HCT116 (cell line): ENCODE data around the gene PPP6R3. TPM values are rescaled to one million over a fixed set of nuclear protein-coding genes. Genes with fewer than 3 reads are reported as not detected.

ENCODE experiments used
- ATAC-seq: fragments of 200-7000 bp; cut with Tn5 transposase; 2 replicates; pipeline ENCODE4 v1.9.1; 2020; ENCODE audit warnings: mild to moderate bottlenecking, moderate library complexity
- BruUV-seq: library from RNA; stranded (reverse); fragments of 400-500 nt; replicated peaks from 2 replicates; lab custom pipeline; 2021; lab: Mats Ljungman, UMichigan
- CTCF ChIA-PET: fragments of 300-600 bp; sonication (Branson Sonifier 250); formaldehyde crosslinking; loops from one replicate; lab custom pipeline; 2021; ENCODE audit warnings: antibody characterized with exemption; lab: Charles Lee
- POLR2A ChIA-PET: fragments of 300-600, 350-600 bp; sonication (Branson Sonifier 250); formaldehyde crosslinking; loops from one replicate; lab custom pipeline; 2021; ENCODE audit warnings: antibody characterized with exemption; lab: Charles Lee
- RAD21 ChIA-PET, 2 experiments: fragments of 300-600 bp; sonication (Branson Sonifier 250); formaldehyde crosslinking; loops; one replicate each; lab custom pipeline; 2023; ENCODE audit warnings: low total read pairs in 2 of 2; ENCODE audit not compliant: uncharacterized antibody in 2 of 2, unreplicated experiment in 2 of 2, low non-redundant PET in 1 of 2; lab: Charles Lee
- DNase-seq: peaks from one replicate; pipeline ENCODE4 v3.0.0-alpha.2; 2010; ENCODE audit warnings: low read depth, low spot score
- H2AFZ ChIP-seq: fragments of 200-600 bp; shearing (Covaris generic), sonication (generic); 2 replicates; pipeline ENCODE4 v1.6.1; 2017; ENCODE audit warnings: low read depth, mixed run types, mixed read lengths, antibody characterized with exemption, low read length; ENCODE audit not compliant: poor library complexity, severe bottlenecking
- H3K27ac ChIP-seq: 2 replicates; pipeline ENCODE4 v1.5.1; 2012; ENCODE audit warnings: low read depth, low read length
- H3K27me3 ChIP-seq: fragments of 200-600 bp; sonication (generic); 2 replicates; pipeline ENCODE4 v1.6.1; 2016; ENCODE audit warnings: mixed run types, low read length, mixed read lengths; ENCODE audit not compliant: insufficient read depth
- H3K36me3 ChIP-seq, 2 experiments: fragments of 200-500 bp in 1 of 2; fragments of 200-600 bp in 1 of 2; sonication (Bioruptor generic) in 1 of 2; sonication (generic) in 1 of 2; 2 replicates each; pipeline versions ENCODE4 v1.5.1 to v1.6.1; 2014 to 2016; ENCODE audit warnings: low read length in 2 of 2, inconsistent platforms in 1 of 2, mixed read lengths in 1 of 2, mixed run types in 1 of 2; ENCODE audit not compliant: insufficient read depth in 2 of 2, control insufficient read depth in 1 of 2
- H3K4me1 ChIP-seq, 2 experiments: fragments of 200-600 bp in 1 of 2; sonication (generic) in 1 of 2; 2 replicates each; pipeline versions ENCODE4 v1.5.1 to v1.6.1; 2012 to 2017; ENCODE audit warnings: low read length in 2 of 2, inconsistent platforms in 1 of 2, mild to moderate bottlenecking in 1 of 2, mixed read lengths in 1 of 2, mixed run types in 1 of 2, moderate library complexity in 1 of 2; ENCODE audit not compliant: insufficient read depth in 2 of 2, control insufficient read depth in 1 of 2
- H3K4me2 ChIP-seq: fragments of 200-600 bp; sonication (generic); 2 replicates; pipeline ENCODE4 v1.6.1; 2017; ENCODE audit warnings: mixed run types, low read length, mixed read lengths
- H3K4me3 ChIP-seq, 2 experiments: fragments of 200-600 bp in 1 of 2; sonication (generic) in 1 of 2; replicated peaks in 1 of 2; 2 replicates each; pipeline ENCODE4 v1.5.1; 2011 to 2016; ENCODE audit warnings: low read length in 2 of 2, control low read depth in 1 of 2, low read depth in 1 of 2, mild to moderate bottlenecking in 1 of 2, mixed read lengths in 1 of 2, mixed run types in 1 of 2
- H3K79me2 ChIP-seq: fragments of 200-600 bp; sonication (generic); 2 replicates; pipeline ENCODE4 v1.6.1; 2017; ENCODE audit warnings: mild to moderate bottlenecking, mixed run types, low read length, moderate library complexity, mixed read lengths; ENCODE audit not compliant: insufficient read depth
- H3K9ac ChIP-seq: fragments of 200-600 bp; sonication (generic); 2 replicates; pipeline ENCODE4 v1.6.1; 2016; ENCODE audit warnings: low read length, mixed read lengths
- H3K9me2 ChIP-seq: fragments of 200-600 bp; sonication (generic), shearing (Covaris generic); 2 replicates; pipeline ENCODE4 v1.6.1; 2017; ENCODE audit warnings: mixed run types, mild to moderate bottlenecking, moderate library complexity; ENCODE audit not compliant: insufficient read depth
- H3K9me3 ChIP-seq, 2 experiments: fragments of 200-500 bp in 1 of 2; fragments of 200-600 bp in 1 of 2; sonication (Bioruptor generic) in 1 of 2; sonication (generic) in 1 of 2; 2 replicates each; pipeline ENCODE4 v1.6.1; 2014 to 2017; ENCODE audit warnings: low read length in 2 of 2, mixed read lengths in 2 of 2, inconsistent platforms in 1 of 2, low read depth in 1 of 2, mild to moderate bottlenecking in 1 of 2, mixed run types in 1 of 2, moderate library complexity in 1 of 2; ENCODE audit not compliant: control insufficient read depth in 1 of 2, insufficient read depth in 1 of 2
- H4K20me1 ChIP-seq: fragments of 200-600 bp; sonication (generic), shearing (Covaris generic); 2 replicates; pipeline ENCODE4 v1.6.1; 2017; ENCODE audit warnings: mixed run types, mild to moderate bottlenecking, moderate library complexity; ENCODE audit not compliant: insufficient read depth
- CBX3 ChIP-seq: IDR thresholded peaks from 2 replicates; pipeline ENCODE4 v1.6.1; 2012; ENCODE audit warnings: low read depth
- ELF1 ChIP-seq: IDR thresholded peaks from 2 replicates; pipeline ENCODE4 v1.6.1; 2012; ENCODE audit warnings: low read depth, borderline replicate concordance
- JUND ChIP-seq: IDR thresholded peaks from 2 replicates; pipeline ENCODE4 v1.6.1; 2012
- MAX ChIP-seq: IDR thresholded peaks from 2 replicates; pipeline ENCODE4 v1.6.1; 2012
- RAD21 ChIP-seq: IDR thresholded peaks from 2 replicates; pipeline ENCODE4 v1.6.1; 2012; ENCODE audit warnings: low read depth, mild to moderate bottlenecking
- SIN3A ChIP-seq: IDR thresholded peaks from 2 replicates; pipeline ENCODE4 v1.6.1; 2012; ENCODE audit warnings: low read depth
- SRF ChIP-seq: IDR thresholded peaks from 2 replicates; pipeline ENCODE4 v1.6.1; 2012; ENCODE audit warnings: low read depth
- YY1 ChIP-seq: IDR thresholded peaks from 2 replicates; pipeline ENCODE4 v1.6.1; 2011; ENCODE audit warnings: low read length, low read depth, moderate library complexity, mild to moderate bottlenecking; ENCODE audit not compliant: insufficient replicate concordance; ENCODE audit errors: extremely low read depth
- ZBTB33 ChIP-seq: IDR thresholded peaks from 2 replicates; pipeline ENCODE4 v1.6.1; 2011; ENCODE audit warnings: mild to moderate bottlenecking, low read length, moderate library complexity; ENCODE audit not compliant: insufficient replicate concordance; ENCODE audit errors: extremely low read depth
- ZFX ChIP-seq: fragments of 450-650 bp; IDR thresholded peaks from 2 replicates; pipeline ENCODE4 v1.6.1; 2017
- ZNF274 ChIP-seq: fragments of 200-500 bp; sonication (Bioruptor generic); IDR thresholded peaks from 2 replicates; pipeline ENCODE4 v1.6.1; 2014; ENCODE audit warnings: mild to moderate bottlenecking, low read depth, low read length, inconsistent platforms
- intact Hi-C: fragments of 100-400 bp; cut with micrococcal nuclease; formaldehyde crosslinking; loops from 2 replicates; pipeline ENCODE4 v1.10.0; 2022
- total RNA-seq: library from RNA; stranded (reverse); gene quantifications from one replicate; pipeline ENCODE4 v1.2.1, GENCODE V29; 2021; ENCODE audit not compliant: unreplicated experiment

PPP6R3 gene
- total RNA-seq, 1 experiment from 2014 or later = 113 TPM

- H3K9ac ChIP-seq = no peak overlapping the region
- no peaks in the 10 kb centered on the region for H3K36me3 ChIP-seq
- H3K4me2 ChIP-seq = no peak overlapping the region
- no peak overlapping the region for H3K27ac ChIP-seq
- no peaks in the 10 kb centered on the region for H3K27me3 ChIP-seq
- no peak overlapping the region for H2AFZ ChIP-seq
- no peaks in the 10 kb centered on the region for H3K9me3 ChIP-seq
- TF ChIP-seq ELF1 (no peak), SRF (no peak), SIN3A (no peak), MAX (no peak), ZBTB33 (no peak), ZFX (no peak), YY1 (no peak), CBX3 (no peak), RAD21 (no peak), JUND (no peak), ZNF274 (no peak)
- peaks cover 0 to 5% of the 10 kb centered on the region in 2 experiments; a peak in 1 of 4 replicates for H3K4me1 ChIP-seq
- CTCF ChIA-PET = no interaction called here
- POLR2A ChIA-PET = no interaction called here
- RAD21 ChIA-PET = no interaction called here
- intact Hi-C loops = no loop called here
- DNase-seq = no peak
- H3K79me2 ChIP-seq = peaks cover 100% of the 10 kb centered on the region
- no TSS peak for BruUV-seq
- H4K20me1 ChIP-seq = peaks cover 40% of the 10 kb centered on the region
- no peak overlapping the region for H3K4me3 ChIP-seq
- no peak for ATAC-seq
- H3K9me2 ChIP-seq = no peaks in the 10 kb centered on the region
Observed at GRCh38 chr11:68503251-68503687, 42.7 kb downstream of the PPP6R3 start.
